Type B pancreatic cell (in vitro differentiated cells): ENCODE measurements around the gene UNG. TPM values are rescaled to one million over a fixed set of nuclear protein-coding genes. Genes with fewer than 3 reads are reported as not detected.

Experiments used
- DNase-seq: peaks from one replicate; pipeline ENCODE4 v3.0.0; 2021; ENCODE audit warnings: mixed read lengths; ENCODE audit not compliant: unreplicated experiment; ENCODE audit errors: extremely low spot score
- H3K27ac Mint-ChIP-seq: 2 replicates; pipeline ENCODE4 v1.8.0; 2021; ENCODE audit warnings: mild to moderate bottlenecking, mixed read lengths
- H3K27me3 Mint-ChIP-seq: 2 replicates; pipeline ENCODE4 v1.8.0; 2021; ENCODE audit warnings: mixed read lengths
- H3K36me3 Mint-ChIP-seq: 2 replicates; pipeline ENCODE4 v1.8.0; 2021; ENCODE audit warnings: mixed read lengths
- H3K4me1 Mint-ChIP-seq: one replicate; pipeline ENCODE4 v1.8.0; 2021; ENCODE audit warnings: mixed read lengths; ENCODE audit not compliant: unreplicated experiment
- H3K4me3 Mint-ChIP-seq: 2 replicates; pipeline ENCODE4 v1.8.0; 2021; ENCODE audit warnings: mild to moderate bottlenecking, mixed read lengths
- H3K9me3 Mint-ChIP-seq: 2 replicates; pipeline ENCODE4 v1.8.0; 2021; ENCODE audit warnings: mixed read lengths
- CTCF ChIP-seq: fragments of 200-600 bp; sonication (generic); conservative IDR thresholded peaks from 2 replicates; pipeline ENCODE4 v1.5.0; 2021; ENCODE audit warnings: antibody characterized with exemption, mild to moderate bottlenecking
- total RNA-seq: library from RNA; stranded (reverse); gene quantifications from 2 replicates; pipeline ENCODE4 v1.2.1, GENCODE V29; 2021; ENCODE audit warnings: low replicate concordance

UNG gene
- total RNA-seq, 1 donor from 2014 or later: 63.0 TPM

GRCh38 chr12:109116611-109116949 lies 19.2 kb downstream of the UNG start:
- Mint-ChIP-seq H3K4me1 (peaks cover 38% of the 10 kb centered on the region), H3K4me3 (peak overlapping the region; percentile 43), H3K9me3 (no peaks in the 10 kb centered on the region), H3K27me3 (no peaks in the 10 kb centered on the region), H3K36me3 (no peaks in the 10 kb centered on the region), H3K27ac (peak overlapping the region; percentile 65)
- TF ChIP-seq CTCF: no peak
- no peak for DNase-seq

- Mint-ChIP-seq H3K9me3 (no peaks in the 10 kb centered on the region), H3K27me3 (no peaks in the 10 kb centered on the region), H3K27ac (no peak overlapping the region), H3K36me3 (no peaks in the 10 kb centered on the region), H3K4me1 (peaks cover 17% of the 10 kb centered on the region), H3K4me3 (no peak overlapping the region)
- no peak for TF ChIP-seq CTCF
- DNase-seq: no peak
Observed at GRCh38 chr12:109120095-109120494, 22.7 kb downstream of the UNG start.

- peaks cover 12% of the 10 kb centered on the region for H3K4me1 Mint-ChIP-seq
- no peak for TF ChIP-seq CTCF
- H3K27me3 Mint-ChIP-seq: no peaks in the 10 kb centered on the region
- no peak overlapping the region for H3K4me3 Mint-ChIP-seq
- no peak for DNase-seq
- no peak overlapping the region for H3K27ac Mint-ChIP-seq
- no peaks in the 10 kb centered on the region for H3K9me3 Mint-ChIP-seq
- H3K36me3 Mint-ChIP-seq: no peaks in the 10 kb centered on the region
Observed at GRCh38 chr12:109120557-109120956, 23.2 kb downstream of the UNG start.

- no peak for DNase-seq
- Mint-ChIP-seq H3K4me3 (no peak overlapping the region), H3K27me3 (no peaks in the 10 kb centered on the region), H3K36me3 (no peaks in the 10 kb centered on the region), H3K4me1 (peaks cover 4% of the 10 kb centered on the region), H3K27ac (no peak overlapping the region), H3K9me3 (no peaks in the 10 kb centered on the region)
- no peak for TF ChIP-seq CTCF
Observed at GRCh38 chr12:109121346-109121880, 24.0 kb downstream of the UNG start.

- H3K36me3 Mint-ChIP-seq: no peaks in the 10 kb centered on the region
- no peak overlapping the region for H3K27ac Mint-ChIP-seq
- no peak for TF ChIP-seq CTCF
- H3K27me3 Mint-ChIP-seq: no peaks in the 10 kb centered on the region
- no peak overlapping the region for H3K4me3 Mint-ChIP-seq
- no peak for DNase-seq
- H3K4me1 Mint-ChIP-seq: no peaks in the 10 kb centered on the region
- no peaks in the 10 kb centered on the region for H3K9me3 Mint-ChIP-seq
Observed at GRCh38 chr12:109124878-109125648, 27.7 kb downstream of the UNG start.
